Adrenal gland (tissue), 5 donors: Measurements from ENCODE around the gene UNC5A.

Source experiments
- CTCF ChIP-seq, 6 experiments: fragments of 450-650 bp in 4 of 6; fragments of 200-600 bp in 2 of 6; sonication (generic) in 1 of 6; IDR thresholded peaks; 1 replicate in 5 of 6; 2 replicates in 1 of 6; pipeline versions ENCODE4 v1.5.1 to v1.8.0; 2016 to 2021; ENCODE audit warnings: antibody characterized with exemption in 6 of 6, mild to moderate bottlenecking in 2 of 6, moderate library complexity in 1 of 6
- POLR2A ChIP-seq, 2 donors: fragments of 450-650 bp; IDR thresholded peaks; one replicate each; pipeline ENCODE4 v1.6.1; 2017; ENCODE audit warnings: antibody characterized with exemption in 2 of 2, mild to moderate bottlenecking in 2 of 2, moderate library complexity in 1 of 2
- donor health status: DM: no; HTN: no; CAD: no.

GRCh38 chr5:176814836-176815438 is 4.6 kb downstream of the UNC5A start:
- TF ChIP-seq CTCF (IDR thresholded peaks at IDR 0.05) = no peak
- no peak for TF ChIP-seq POLR2A (IDR thresholded peaks at IDR 0.05)
